ENCODE data around the gene TOGARAM2.

TOGARAM2 gene

GRCh38 chr2:29039718-29040480 is 58.8 kb downstream of the TOGARAM2 start:
- peak; percentile 40 for DNase-seq (ENCODE audit: low read depth)
- TF ChIP-seq CTCF (IDR thresholded peaks at IDR 0.05; ENCODE audit: insufficient read depth, low read depth, low read length, missing control alignments): no peak

GRCh38 chr2:29040552-29040951 is 59.5 kb downstream of the TOGARAM2 start:
- no peak overlapping the region for H3K4me3 ChIP-seq (ENCODE audit: low read depth, low read length)
- DNase-seq (ENCODE audit: low read depth): peak; percentile 49
- TF ChIP-seq CTCF (IDR thresholded peaks at IDR 0.05; ENCODE audit: insufficient read depth, low read depth, low read length, missing control alignments): no peak

More at GRCh38 chr2:29039718-29040480, 58.8 kb downstream of the TOGARAM2 start:
- H3K4me3 ChIP-seq (ENCODE audit: low read depth, low read length): no peak overlapping the region

GRCh38 chr2:29041161-29041660 is 60.1 kb downstream of the TOGARAM2 start:
- no peak for TF ChIP-seq CTCF (IDR thresholded peaks at IDR 0.05; ENCODE audit: insufficient read depth, low read depth, low read length, missing control alignments)
- no peak overlapping the region for H3K4me3 ChIP-seq (ENCODE audit: low read depth, low read length)

GRCh38 chr2:29042561-29043075 is 61.5 kb downstream of the TOGARAM2 start:
- H3K4me3 ChIP-seq (ENCODE audit: low read depth, low read length): no peak overlapping the region
- no peak for DNase-seq (ENCODE audit: low read depth)
- TF ChIP-seq CTCF (IDR thresholded peaks at IDR 0.05; ENCODE audit: insufficient read depth, low read depth, low read length, missing control alignments): no peak

More at GRCh38 chr2:29041161-29041660, 60.1 kb downstream of the TOGARAM2 start:
- DNase-seq (ENCODE audit: low read depth): no peak

GRCh38 chr2:29044459-29044858 is 63.4 kb downstream of the TOGARAM2 start:
- DNase-seq (ENCODE audit: low read depth): no peak
- H3K4me3 ChIP-seq (ENCODE audit: low read depth, low read length): no peak overlapping the region
- no peak for TF ChIP-seq CTCF (IDR thresholded peaks at IDR 0.05; ENCODE audit: insufficient read depth, low read depth, low read length, missing control alignments)

GRCh38 chr2:29046321-29046720 is 65.2 kb downstream of the TOGARAM2 start:
- no peak overlapping the region for H3K4me3 ChIP-seq (ENCODE audit: low read depth, low read length)
- DNase-seq (ENCODE audit: low read depth): no peak
- TF ChIP-seq CTCF (IDR thresholded peaks at IDR 0.05; ENCODE audit: insufficient read depth, low read depth, low read length, missing control alignments): no peak
